ENCODE measurements around the gene NTF4.
A peak's percentile ranks its signal among the peaks of the same experiment; 100 is the strongest.
"Not testable (repeated sequence)": the region's sequence is repeated elsewhere in the genome, so short reads cannot be mapped to it uniquely, and the experiment has no call there.

Gene NTF4

DNA sequence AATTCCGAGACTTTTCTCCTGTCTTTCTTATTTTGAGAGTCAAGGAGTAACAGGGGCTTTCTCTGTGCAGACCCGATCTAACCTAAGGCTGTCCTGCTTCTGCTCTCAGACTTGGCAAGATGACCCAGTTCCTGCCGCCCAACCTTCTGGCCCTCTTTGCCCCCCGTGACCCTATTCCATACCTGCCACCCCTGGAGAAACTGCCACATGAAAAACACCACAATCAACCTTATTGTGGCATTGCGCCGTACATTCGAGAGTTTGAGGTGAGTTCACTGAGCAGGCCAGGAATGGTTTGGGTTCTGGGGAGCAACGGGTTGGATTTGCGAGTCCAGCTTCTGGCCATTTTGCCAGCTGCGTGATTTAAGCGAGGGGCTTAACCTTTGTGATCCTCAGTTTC lies 21.7 kb upstream of the NTF4 start:
- DNase-seq: no peak

DNA sequence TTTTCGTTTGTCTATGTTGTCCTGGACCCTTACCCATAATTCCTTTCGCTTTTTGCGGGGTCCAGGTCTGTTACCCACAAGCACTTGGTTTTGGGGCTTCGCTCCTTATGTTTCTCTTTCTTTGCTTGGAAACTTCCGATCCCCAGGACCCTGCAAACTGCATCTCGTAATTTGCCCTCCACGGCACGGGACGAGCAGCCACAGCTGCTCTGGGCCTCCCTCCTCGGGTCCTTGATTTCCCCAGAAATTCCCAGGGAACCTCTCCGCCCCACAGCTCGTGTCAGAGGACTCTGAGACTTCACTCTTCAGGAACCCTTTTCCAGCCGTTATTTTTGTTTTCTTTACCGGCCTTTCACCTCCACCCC lies 21.2 kb upstream of the NTF4 start:
- DNase-seq: no peak

DNA sequence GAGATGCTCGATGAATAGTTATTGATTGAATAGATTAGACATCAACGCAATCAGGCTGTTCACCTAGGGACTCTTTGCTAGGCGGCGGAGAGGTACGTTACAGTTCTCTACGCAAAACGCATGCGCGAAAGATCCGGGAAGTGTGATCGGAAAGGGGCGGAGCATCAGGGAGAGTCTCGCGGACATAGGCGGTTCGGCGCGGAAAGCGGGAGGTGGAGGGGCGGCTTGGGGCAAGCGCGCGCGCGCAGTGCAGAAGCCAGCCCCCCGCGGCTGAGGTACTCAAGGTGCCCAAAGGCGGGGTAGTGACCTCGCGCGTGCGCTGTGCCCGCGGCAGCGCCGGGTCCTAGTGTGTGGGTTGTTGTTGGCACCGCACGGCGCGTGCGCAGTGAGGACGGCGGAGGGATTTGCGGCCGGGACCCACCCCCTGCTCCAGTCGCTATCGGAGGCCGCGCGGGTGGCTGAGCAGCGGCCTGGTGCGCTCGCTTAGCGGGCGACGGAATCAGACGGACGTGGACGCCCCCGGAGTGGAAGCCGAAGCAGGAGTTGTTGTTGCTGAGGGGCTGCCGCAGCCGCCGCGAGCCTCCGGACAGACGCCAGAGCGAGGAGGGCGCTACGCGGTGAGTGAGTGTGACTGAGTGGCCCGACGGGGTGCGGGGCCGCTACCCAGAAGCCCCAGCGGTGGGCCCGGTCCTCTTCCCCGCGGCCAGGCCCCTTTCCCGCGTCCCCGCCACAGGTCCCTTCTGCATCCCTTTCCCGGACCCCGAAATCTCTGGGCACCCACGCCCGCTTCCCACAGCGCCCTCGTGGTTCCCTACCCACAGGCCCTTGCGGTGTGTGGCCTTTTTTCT lies 20.6 kb upstream of the NTF4 start, which contains the start of gene SNRNP70:
Gene SNRNP70, plus strand, starts transcription at position 432 of the 848 bp plus-strand sequence. CDS start 964 bp downstream, outside the sequence.
- DNase-seq: peak; percentile 98

DNA sequence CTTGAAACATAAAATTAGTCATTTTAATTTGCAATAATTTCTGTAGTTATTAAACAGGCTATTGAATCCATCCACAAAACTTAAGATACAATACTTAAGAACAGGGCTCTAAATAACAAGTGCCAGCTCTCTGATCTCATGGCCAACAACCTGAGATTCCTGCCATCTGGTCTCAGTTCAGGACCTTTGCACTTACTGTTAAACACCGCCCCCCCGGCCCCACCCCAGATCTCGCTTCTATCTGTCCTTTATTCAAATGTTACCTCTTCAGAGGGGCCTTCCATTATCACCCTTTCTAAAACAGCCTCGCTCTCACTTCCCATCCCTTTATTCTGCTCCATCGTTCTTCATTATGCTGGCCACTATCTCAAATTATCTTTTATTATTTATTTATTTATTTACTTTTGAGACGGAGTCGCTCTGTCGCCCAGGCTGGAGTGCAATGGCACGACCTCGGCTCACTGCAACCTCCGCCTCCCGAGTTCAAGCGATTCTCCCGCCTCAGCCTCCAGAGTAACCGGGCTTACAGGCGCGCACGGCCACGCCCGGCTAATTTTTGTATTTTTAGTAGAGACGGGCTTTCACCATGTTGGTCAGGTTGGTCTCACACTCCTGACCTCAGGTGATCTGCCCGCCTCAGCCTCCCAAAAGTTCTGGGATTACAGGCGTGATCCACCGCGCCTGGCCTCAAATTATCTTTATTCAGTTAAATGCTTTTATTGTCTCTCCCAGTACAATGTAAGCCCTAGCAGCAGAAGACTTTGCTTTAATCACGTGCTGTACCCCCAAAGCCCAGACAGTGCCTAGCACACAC lies 19.8 kb upstream of the NTF4 start:
- DNase-seq: peak; percentile 4

DNA sequence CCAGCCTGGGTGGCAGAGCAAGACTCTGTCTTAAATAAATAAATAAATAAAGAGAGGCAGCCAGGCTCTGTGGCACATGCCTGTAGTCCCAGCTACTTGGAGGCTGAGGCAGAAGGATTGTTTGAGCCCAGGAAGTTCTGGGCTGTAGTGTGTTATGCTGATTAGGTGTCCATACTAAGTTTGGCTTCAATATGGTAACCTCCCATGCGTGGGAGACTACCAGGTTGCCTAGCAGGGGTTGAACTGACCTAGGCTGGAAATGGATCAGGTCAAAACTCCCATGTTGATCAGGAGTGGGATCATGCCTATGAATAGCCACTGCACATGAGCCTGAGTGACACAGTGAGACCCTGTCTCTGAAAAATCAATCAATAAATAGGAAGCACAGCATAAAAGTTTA lies 16.7 kb upstream of the NTF4 start:
- no peak for DNase-seq

DNA sequence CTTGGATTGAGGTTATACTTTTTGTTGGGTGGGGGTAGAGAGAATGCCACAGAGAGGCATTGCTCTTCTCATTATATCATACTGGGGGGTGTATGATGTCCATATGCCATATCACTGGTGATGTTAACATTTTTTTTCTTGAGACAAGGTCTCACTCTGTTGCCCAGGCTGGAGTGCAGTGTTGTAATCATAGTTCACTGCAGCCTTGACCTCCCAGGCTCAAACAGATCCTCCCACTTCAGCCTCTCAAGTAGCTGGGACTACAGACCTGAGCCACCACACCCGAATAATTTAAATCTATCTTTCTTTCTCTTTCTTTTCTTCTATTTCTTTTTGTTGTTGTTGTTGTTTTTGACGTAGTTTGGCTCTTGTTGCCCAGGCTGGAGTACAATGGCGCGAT lies 15.8 kb upstream of the NTF4 start:
- no peak for DNase-seq

DNA sequence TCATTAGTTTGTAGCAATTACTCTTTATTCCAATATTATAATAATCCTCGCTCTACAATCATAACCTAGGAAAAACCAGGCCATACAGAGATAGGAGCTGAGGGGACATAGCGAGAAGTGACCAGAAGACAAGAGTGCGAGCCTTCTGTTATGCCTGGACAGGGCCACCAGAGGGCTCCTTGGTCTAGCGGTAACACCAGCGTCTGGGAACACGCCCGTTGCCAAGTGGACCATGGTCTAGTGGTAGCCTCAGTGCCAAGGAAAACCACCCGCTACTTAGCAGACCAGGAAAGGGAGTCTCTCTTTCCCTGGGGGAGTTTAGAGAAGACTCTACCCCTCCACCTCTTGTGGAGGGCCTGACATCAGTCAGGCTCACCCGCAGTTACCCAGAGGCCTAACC lies 10.3 kb upstream of the NTF4 start:
- peak; percentile 24 for DNase-seq

DNA sequence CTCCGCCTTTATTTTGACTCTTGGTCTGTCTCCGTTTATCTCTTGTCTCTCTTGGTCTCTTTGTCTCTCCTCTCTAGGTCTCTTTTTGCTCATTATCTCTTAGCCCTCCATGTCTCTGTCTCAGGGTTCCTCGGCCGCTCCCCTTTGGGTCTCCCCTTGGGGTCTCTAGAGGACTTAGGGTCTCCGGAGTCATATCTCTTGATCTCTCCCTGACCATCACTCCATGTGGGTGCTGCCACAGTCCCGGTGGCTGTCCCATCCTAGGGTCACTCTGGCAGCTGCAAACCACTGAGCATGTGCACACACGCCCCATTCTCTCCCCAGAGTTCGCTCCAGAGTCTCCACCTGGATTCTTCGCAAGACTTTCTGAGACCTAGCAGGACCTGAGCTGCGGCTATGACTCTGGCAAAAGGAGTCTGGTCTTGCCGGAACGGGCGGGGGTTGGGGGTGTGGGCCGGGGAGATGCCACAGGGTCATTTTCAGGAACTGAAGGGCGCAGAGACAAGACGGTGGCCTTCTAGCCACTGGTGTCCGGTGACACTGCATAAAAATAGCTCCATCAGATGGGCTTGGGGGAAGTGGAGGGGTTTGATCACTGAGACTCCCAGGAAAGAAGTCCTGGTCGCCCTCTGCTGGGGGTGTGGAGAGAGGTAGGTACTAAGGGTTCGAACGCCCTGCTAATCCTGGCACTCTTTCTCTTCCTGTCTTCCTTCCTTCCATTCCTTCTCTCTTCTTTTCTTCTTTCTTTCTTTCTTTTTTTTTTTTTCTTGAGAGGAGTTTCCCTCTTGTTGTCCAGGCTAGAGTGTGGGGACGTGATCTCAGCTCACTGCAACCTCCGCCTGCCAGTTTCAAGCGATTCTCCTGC lies 9.1 kb upstream of the NTF4 start:
- peak; percentile 2 for DNase-seq

DNA sequence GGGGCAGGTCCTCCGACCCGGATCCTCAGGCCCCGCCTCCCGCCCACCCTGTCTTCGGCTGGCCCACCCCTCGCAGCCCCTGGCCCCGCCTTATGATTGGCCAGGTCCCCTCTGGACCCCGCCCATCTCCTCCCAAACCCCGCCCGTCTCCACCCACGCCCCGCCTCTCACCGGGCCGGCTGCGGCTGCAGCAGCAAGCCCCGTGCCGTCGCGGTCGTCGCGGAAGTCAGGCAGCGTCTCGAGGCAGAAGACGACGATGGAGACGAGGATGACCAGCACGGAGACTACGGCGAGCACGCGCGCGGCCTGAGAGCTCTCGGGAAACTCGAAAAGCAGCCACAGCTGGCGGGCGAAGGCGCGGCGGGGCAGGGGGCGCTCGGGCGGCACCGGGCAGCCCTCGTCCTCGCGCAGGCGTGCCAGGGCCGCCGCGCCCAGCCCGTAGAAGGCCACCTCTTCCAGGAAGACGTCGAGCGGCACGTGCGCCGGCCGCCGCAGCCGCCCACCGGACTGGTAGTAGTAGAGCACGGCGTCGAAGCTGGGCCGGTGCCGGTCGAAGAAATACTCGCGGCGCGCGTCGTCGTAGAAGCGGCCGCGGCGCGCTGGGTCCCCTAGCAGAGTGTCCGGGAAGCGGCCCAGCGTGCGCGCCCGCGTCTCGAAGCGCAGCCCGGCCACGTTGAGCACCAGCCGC lies 7.4 kb upstream of the NTF4 start:
- DNase-seq: no peak

DNA sequence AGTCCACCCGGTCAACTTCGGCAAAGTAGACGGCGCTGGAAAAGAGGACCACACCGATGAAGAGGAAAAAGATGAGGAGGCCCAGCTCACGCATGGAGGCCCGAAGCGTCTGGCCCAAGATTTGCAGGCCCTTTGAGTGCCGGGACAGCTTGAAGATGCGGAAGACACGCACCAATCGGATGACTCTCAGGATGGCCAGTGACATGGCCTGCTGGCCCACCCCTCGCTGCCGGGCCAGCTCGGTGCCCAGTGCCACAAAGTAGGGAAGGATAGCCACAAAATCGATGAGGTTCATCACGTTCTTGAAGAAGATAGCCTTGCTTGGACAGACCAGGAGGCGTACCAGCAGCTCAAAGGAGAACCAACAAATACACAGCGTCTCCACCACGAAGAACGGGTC lies 5.8 kb upstream of the NTF4 start:
- DNase-seq: no peak

DNA sequence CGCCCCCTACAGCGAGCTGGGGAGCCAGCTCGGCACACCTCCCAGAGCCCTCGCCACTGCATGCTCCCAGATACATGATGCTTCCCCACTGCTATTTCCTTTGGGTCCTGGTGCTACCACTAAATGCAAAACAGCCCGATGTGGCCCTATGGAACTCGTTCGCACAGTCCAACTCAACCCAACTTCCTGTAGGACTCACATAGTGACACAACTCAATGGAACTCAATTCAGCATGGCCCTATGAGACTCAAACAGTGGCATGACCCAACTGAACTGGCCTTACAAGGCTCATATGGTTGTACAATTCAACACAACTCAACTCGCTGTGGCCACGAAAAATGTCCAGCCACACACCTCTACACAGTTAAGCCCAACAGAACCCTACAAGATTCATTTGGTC lies 4.4 kb upstream of the NTF4 start:
- DNase-seq: no peak

DNA sequence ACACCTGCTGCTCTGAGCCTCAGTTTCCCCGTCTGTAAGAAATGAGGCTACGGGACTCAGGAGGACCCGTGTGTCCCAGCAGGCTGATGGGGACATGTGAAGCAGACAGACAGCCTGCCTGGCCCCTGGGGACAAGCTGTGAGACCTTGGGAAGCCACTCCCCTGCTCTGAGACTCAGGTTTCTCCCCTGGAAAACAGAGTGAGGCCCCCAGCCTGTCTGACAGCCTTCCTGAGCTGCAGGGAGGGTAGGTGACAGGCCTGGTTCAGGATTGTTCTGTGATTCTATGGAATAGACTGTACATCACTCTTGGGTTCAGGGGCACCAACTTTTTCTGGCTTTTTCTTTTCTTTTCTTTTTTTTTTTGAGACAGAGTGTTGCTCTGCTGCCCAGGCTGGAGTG lies 2.9 kb upstream of the NTF4 start:
- DNase-seq: no peak

DNA sequence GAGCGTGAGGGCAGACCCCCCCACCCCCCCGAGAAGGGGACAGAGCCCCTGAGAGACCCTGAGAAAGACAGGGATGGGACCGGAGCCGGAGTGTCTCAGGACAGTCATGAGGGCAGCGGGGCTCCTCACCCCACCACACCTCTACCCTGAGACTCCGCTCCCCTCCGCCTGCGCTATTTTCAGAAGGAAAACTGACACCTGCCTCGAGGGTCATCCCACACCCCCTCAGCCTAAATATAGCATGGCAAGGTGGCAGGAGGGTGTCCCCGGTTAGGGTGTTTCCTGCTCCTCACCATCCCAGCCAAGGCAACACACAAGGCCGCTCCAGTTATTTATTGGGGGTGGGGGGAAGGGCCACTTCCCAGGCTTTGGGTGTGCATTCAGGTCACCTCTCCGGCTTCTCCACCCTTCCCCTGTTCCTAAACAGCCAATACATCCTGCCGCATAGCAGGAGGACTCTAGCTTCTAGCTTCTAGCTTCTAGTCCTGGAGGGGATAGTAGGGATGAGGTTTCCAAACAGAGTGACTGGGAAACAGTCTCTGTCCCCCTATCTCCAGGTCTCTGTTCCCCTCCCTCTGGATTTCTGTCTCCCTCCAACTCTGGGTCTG lies 1.4 kb upstream of the NTF4 start:
- no peak for DNase-seq

DNA sequence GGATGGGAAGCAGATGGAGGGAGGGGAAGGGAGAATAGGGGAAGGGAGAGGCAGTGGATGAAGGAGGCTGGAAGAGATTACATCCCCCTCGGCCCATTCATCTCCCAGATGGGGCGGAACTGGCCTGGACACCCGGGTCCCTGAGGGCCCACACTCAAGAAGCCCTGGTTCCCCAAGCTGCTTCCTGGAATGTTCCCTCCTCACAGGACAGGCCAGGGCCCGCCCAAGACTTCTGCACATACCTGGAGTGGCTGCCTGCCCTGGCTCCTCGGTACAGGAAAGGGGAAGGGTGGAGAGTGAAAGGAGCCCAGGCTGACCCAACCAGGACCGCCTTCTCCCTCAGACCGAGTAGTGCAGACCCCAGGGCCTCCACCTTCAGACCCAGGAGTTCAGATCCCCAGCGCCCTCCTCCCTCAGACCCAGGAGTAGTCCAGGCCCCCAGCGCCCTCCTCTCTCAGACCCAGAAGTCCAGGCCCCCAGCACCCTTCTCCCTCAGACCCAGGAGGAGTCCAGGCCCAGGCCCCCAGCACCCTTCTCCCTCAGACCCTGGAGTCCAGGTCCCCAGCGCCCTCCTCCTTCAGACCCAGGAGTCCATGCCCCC lies 489 bp downstream of the NTF4 start:
- no peak for DNase-seq

DNA sequence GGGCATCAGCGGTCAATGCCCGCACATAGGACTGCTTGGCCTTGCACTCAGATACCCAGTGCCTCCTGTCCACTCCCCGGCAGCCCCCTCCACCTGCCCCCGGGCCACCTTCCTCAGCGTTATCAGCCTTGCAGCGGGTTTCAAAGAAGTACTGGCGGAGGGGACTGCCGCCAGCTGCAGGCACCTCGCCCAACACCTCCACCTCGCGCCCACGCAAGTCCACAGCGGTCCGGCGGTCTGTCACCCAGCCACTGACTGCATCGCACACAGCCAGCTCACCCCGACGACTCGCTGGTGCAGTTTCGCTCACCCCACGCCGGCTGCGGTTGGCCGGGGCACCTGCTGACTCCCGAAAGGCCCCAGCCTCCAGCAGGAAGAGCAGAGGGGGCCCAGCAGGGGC lies 3.2 kb downstream of the NTF4 start:
- DNase-seq: no peak

DNA sequence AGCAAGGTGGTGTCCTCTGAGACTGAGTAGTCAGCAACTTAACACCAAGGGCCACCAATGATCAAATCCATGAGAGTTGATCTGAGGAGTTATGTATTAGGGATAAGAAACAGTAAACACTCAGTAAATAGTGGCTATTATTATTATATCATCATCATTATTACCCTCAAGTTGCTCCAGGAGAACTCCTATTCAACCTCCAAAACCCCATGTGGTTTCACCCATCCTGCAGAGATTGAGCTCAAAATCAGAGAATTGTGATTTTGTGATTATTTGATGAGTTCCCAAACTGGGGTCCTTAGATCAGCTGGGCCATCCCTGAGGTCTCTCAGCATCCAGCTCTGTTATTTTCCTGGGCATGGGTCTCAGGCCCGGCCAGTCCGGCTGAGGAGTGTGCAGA lies 3.6 kb downstream of the NTF4 start:
- no peak for DNase-seq

DNA sequence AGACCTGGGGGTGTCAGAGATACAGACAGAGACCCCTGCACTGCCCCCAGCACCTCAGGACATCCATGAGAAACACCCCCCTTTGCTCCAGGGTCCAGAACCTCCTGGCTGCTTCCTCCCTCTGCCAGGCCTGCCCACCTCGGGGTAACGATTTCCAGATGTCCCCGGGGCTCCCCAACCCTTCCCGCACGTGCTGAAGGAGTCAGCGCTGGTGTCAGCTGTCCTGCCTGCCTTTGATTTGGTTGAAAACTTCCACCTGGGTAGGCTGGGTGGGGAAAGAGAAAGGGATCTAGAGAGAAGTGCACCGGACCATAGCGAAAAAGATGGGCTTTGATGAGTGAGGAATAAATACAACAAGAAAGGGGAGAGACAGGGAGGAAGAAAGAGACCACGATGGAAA lies 5.6 kb downstream of the NTF4 start:
- DNase-seq: no peak

DNA sequence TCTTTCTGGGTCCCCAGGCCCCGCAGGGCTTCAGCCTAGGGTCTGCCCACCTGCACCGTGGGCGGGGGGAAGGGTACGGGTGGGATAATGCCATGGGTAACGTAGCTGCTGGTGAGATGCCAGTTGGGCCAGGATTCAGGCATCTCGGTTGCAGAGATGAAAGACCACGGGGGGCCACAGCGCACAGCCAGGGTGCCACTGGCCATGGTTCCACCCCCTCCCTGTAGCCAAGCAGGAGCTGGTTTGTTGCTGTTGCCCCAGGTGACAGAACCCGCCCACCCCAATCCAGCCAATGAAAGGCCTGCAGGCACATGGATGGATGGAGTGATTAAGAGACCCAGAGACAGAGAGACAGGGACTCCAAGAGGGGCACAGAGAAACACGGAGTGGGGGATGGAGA lies 6.1 kb downstream of the NTF4 start:
- DNase-seq: no peak

DNA sequence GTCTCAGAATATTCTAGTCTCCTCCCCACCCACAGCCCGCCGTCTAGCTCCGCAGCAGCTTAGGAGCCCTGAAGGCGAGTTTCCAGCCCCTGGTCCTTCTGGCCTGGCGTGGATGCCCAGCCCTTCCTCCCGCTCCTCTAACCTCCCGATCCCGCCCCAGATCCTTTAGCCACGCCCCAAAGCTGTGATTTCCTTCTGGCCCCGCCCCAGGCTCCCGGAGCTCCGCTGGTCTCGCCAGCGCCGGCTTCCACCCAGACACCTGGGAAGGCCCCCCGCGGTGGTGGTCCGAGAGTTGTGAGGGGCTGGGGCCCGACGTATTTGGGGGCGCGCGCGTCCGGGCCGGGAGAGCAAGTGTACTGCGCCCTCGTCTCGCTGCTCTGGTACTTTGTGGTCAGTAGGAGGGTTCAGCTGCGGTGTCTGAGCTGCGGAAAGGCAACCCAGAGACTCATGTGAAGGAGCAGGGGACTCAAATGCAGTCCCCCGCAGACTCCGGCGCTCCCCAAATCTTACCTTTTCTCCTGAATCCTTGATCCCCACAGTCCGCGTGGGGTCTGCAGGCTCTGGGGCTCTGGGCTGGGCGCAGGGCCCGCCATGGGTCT lies 6.9 kb downstream of the NTF4 start, which contains the start of gene CGB7:
Gene CGB7, minus strand, starts transcription at position 114 of the 599 bp plus-strand sequence. CDS start 2,374 bp downstream, outside the sequence.
- no peak for DNase-seq

DNA sequence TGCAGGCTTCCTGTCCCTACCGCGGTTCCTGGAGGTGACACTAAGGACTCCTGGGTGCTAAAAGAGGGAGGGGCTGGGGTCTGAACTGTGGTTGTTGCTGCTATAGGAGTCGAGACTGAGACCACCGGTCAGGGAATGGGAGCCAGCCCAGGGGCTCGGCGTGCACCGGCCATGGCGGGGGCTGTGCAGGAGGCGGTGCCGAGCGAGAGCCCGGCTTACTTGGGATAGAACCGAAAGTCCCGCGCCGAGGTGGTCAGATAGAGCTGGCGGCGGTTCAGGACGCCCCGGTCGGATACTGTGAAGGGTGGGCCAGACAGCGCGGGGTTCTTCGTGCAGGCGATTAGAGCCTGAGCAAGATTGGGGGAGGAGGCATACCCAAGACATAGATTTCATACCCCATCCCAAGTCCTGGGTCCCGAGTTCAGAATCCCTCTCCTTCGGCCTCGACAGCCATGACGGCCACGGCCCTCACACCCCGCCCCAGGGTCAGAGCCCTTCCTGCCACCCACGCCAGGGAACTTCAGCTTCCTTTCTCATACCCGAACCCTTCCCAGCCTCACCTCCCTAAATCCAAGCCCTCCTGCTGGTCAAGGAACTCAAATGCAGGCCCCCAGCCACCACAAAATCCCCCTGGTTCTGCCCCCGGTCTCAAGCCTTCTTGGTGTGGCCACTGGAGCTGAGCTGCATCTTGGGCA lies 7.6 kb downstream of the NTF4 start:
- not testable (repeated sequence) for DNase-seq

Measured in SHP77 treated with DMSO at 0.1 percent for 48 hours (cell line).